HG03575 (cell line): ENCODE data around the gene DST.

ENCODE experiments used
- ATAC-seq: cut with Tn5 transposase; IDR thresholded peaks from one replicate; pipeline ENCODE4 v1.9.1; 2021; ENCODE audit not compliant: unreplicated experiment, insufficient number of reproducible peaks, low FRiP score; ENCODE audit errors: extremely low read depth

DST gene

DNA sequence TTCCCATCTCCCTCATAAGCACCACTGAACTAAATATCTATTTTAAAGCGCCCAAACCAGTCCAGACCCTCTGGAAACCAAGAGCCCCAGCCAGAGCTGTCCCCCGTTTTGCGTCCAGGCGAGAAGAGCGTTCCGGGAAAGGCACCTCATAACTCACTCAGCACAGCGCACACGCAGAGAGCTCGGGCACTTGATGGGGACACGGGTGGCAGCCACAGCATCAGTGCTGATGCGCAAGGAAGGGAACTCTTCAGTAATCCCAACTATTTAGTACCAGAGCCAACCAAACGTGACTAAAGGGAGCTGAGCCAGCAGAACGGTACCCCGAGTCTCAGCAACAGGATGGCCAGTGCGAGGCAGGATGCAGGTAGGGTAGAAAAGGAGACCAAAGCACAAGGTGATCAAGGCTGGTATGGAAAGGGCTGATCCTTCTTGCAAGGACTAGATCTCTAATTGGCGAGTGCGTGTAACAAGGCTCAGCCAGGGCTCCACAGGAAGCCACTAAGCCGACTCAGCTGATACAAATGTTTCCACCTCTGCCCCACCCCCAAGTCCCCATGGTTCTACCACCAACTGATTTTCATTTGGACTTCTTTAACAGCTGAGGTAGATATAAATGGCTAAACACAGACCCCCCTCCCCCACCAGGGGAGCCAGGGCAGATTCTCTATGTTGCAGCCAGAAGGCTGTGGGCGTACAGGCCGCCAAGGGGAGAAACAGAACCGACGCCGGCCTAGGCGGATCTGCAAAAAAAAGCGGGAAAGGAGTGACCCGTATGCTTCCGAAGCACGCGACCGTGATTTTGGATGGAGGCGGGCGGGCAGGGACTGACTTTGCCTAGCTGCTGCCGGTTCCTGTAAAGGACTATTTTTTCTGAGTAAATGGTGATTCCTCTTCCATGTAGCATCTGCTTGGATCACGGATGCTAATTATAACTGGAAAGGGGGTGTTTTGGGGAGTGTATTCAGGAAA lies 211.8 kb downstream of the DST start:
- no peak for ATAC-seq

DNA sequence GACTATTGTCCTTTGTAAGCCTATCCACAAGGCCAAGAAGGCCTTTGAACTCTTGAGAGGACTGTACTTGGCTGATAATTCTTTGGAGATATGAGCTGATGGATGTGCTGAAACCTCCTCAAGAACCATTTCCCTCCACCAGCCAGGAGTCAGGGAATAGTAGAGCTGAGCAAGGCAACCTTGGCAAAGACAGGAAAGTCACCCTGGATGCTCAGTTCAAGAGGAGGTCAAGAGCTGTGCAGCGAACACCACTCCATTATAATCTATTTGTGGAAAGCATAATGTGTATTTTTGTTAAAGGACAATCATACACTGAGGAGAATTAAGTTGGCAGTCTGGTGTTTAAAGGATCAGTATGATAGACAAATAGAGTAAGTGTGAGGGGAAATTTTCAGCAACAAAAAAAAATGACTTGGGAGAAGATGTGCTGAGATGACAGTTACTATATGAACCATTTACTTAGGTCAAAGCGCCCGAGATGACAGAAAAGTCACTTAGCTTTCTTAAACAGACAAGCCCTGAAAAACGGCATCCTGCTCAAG lies 218.1 kb downstream of the DST start:
- ATAC-seq = no peak

DNA sequence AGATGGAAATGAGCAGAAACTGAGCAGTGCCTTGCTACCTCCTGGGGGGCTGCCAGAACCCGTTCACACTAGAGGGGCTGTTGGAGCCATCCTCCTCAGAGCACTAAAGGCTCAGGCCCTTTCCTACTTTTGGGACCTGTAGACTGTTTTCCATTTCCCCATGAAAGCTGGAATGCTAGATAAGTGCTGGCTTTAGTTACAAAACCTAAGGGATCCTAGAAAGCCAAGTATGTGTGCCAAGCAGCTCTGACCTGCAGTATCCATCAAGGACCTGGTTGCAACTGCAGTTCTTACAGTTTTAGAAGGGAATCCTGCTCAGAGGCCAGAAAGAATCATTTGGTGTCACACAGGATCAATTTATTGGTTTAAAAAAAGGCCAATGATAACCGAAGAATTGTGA lies 218.6 kb downstream of the DST start:
- no peak for ATAC-seq

DNA sequence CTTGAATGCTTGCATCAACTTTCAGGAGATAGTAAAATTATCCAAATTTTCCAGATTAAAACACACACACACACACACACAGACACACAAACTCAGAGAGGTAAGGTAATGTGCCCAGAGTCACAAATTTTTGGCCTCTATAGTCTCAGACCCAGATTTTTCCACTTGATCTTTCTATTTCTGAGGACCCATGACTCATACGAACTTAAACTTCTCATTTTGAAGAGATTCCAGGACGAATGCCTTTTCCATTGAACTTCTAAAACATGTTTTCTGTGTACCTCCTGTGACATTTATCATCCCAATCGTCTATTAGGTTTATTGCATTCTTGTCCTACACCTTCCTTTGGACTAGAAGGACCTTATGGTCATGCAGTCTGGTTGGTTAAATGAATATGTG lies 222.4 kb downstream of the DST start:
- ATAC-seq = no peak

DNA sequence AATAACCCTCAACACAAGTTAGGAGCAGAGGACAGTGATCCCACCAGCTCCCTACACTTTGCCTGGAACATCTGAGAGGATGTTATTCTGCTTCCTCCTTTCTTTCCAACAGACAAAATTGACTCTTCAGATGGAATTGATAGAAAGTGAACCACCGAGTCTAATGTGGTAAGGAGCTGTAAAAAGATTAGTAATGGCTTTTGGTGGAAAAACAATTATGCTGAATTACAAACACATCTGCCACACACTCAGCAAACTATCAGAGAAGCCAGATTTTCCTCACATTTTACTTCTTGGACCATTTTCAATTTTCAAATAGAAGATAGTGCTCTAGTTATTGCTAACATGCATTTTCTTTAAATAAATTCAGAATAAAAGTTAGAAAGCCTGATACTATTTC lies 223.5 kb downstream of the DST start:
- ATAC-seq = no peak

DNA sequence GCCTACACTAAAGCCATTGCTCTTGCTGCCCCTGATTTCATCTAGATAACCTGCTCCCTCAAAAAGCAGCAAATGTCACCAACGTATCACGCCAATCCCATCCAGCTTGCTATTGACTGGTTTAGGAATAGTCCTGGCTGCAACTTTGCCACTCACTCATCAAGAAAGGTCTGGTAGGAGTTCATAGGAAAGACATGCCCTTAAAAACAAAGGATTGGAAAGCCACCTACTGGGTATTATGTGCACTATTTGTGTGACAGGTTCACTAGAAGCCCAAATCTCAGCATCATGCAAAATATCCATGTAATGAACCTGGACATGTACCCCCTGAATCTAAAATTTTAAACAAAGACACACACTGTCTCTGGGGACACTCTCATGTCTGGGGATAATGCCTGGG lies 224.9 kb downstream of the DST start:
- no peak for ATAC-seq

DNA sequence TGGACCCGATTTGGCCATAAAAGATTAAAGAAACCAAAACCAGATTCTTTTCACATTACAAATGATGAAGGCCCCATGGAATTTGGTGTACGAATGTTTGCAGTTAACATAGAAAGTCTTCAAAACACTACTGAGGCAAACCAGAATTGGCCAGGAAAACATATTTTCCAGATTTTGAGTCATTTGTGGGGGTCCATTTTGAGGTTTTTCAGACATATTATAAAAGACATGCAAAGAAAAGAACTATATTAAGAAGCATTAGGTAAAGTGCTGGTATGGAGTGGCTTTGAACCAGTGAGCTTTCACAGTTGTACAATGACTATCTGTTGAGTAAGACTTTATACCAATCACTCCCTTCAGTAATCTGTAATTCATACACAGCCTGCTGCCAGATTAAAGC lies 226.4 kb downstream of the DST start:
- no peak for ATAC-seq

DNA sequence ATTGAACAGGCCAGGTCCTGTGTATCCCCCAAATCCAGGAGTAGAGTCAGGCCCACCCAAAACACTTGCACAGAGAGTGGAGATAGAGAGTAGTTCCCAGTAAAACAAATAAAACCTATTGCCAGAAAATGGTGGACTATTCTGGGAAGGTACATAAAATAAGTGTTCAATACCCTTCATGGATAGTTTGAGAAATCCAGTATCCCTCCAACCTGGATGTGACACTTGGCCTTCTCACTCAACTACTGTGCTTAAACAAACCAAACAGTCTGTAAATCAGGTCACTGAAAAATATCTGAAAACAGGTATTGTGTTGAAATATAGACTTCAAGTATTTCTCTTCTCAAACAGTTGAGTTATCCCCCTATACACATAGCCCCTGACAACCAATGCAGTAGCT lies 233.7 kb downstream of the DST start:
- ATAC-seq = no peak
